ENCODE data around the gene RBSN.

Gene RBSN

DNA sequence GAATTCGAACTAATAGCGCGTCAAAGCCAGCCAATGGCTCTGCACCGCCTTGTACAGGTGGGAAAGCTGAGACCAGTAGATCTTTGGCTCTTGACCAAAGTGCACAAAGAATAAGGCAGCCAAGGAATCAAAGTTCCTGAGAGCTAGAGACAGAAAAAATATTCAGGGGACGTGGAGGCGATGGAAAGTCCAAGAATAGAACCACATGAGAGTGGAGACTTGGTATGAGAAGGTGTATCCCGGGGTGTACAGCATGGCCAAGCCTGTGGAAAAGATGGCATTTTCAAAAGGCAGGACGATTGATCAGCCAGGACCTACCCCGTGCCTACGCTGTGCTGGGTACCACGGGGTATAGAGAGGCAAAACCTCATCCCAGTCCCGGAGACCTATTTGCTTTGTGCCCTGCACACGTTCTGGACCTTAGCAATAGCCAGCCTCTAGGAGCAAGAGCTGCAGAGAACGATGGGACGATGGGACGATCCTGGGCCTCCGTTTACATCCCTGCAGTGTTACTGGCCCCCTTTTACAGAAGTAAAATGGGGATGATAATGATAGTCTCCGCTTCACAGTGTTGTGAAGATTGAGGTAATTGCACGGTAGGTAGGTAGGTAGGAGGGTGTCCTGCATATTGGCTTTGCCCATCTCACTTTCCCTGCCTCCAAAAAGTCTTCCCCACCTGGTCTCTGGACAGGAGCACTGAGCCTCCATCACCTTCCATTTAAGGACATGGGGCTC lies 583 bp upstream of the RBSN start:
- DNase-seq (ENCODE audit: low spot score): no peak

DNA sequence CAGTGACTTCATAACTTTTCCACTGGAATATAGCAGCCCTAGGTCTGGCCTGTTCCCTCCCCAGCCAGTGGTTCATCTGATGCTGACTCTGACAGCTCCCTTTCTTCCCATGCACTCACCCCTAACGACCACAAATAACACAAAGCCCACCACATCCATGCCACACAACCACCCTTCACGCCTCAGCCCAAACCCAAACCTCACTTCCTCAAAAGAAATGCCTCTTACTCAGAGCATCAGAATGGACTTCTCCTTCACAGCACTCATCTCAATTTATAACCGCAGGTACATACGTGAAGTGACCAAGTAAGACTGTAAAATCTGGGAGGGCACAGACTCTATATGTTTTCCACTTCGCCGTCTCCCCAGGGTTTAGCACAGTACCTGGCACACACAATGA lies 1.1 kb downstream of the RBSN start:
- DNase-seq (ENCODE audit: low spot score): peak; percentile 55

DNA sequence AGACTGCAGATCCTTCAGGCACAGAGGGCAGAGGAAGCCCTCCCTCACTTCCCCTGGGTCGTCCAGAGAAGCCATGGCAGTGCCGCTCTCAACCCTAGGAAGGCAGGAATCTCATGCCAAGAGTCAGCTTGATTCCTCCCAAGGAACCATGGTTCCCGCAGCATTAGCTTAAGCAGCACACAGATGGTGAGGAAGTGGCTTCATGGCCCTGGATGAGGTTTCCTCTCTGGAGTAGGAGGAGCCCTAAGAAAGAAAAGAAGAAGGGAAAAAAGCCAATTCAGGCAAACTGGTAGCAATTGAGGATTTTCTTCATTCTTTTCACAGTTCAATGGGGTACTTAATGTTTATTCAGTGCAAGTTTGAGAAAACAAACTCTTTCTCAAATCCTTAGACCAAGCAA lies 2.9 kb downstream of the RBSN start:
- no peak for DNase-seq (ENCODE audit: low spot score)

DNA sequence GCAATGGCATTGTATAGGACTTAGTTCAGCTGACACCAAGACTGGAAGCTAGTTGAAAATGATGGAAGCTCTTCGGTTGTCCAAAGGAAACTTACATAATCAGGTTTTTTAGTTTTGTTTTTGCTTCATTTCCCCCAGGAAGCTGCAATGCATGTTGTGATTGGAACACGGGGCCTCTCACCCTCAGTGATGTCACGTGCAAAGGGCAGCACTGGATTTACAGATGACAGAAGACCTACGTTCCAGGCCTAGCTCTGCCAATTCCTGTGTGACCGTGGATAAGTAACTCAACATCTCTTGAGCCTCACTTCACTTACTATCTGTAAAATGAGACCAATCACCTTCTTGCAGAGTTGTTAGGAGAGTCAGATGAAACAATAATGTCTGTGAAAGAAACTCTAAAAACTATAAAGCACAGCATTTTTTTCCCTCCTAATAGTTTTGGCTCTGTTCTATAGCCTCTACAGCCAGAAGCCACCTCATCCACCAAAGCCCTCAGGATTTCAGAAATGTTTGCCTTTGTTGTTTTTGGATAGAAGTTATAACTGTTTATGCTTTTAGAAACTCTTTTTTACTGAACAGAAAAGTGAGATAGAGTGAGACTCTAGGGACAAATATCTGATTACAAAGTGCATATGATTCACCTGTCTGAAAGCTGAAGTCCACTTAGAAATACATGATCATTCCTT lies 4.6 kb downstream of the RBSN start:
- no peak for DNase-seq (ENCODE audit: low spot score)

DNA sequence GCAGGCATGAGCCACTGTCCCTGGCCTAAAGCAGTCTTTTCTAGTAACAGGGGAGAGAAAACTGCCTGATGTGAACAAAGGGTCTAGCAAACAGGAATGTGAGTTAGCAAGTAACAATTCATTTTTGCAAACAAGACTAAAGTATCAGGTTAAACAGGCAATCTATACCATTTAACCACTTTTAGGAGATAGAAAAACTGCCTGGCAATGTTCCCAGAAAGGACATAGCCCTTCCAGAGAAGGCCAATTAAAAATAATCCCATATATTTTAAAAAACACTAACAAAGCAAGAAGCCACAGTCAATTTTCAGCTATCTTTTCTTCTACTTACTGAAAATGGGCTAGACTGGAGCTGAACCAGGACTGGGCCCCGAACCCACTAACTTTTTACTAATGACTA lies 6.3 kb downstream of the RBSN start:
- DNase-seq (ENCODE audit: low spot score): no peak

DNA sequence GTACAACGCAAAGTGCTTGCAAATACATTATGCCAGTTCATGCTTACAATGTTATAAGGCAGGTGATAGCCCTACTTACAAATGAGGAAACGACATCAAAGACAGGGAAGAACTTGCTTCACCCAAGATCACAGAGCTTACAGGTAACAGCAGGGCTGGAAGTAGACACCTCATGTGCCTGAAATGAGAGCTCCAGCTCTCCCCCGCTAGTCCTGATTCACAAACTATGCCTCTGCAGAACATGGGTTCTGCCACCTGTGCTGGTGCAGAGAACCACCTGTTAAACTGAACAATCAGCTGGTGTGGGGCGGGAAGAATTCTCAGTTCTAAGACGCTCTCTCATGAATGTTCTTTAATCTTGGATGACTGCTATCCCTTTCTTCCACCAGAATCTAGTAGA lies 7.4 kb downstream of the RBSN start:
- DNase-seq (ENCODE audit: low spot score): no peak

DNA sequence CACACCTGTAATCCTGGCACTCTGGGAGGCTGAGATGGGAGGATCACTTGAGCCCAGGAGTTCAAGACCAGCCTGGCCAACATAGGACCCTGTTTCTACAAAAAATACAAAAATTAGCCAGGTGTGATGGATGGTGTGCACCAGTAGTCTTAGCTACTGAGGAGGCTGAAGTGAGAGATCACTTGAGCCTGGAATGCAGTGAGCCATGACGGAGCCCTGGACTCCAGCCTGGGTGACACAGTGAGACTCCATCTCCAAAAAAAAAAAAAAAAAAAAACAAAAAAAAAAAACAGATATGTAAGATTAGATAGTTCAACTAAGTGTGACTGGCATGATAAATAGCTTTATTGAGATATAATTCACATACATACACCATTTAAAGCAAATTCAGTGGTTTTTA lies 9.7 kb downstream of the RBSN start:
- DNase-seq (ENCODE audit: low spot score): no peak

DNA sequence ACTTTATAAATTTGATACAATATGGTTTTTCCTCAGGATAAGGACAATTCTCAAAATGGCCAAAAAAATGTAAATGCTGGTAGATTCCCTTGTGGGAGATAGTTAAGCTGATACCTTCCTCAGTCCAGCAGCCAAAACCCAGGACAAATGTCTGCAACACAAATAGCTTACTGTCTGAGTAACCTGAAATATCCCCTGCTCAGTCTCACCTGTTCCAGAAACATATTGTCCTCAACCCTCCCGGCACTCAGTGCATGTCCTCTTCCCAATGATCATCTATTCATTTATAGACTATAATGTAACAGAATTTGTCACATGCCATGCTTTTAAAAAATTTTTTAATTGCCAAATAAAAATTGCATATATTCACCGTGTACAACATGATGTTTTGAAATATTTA lies 12.2 kb downstream of the RBSN start:
- no peak for DNase-seq (ENCODE audit: low spot score)

DNA sequence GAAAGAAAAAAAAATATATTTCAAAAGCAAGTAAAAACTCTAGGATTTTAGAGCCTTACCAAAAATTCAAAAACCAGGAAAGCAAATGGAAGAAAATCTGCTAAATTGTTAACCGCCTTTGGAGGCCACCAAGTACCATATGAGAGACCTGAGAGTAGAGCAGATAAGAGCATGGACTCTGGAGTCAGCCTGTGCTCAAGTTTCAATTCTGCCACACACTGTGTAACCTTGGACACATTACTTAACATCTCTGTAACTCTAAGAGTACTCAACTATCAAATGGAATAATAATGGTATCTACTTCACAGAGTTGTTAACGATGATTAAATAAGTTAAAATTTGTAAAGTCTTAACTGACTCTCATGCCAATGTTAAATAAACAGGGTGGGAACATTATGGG lies 12.7 kb downstream of the RBSN start:
- no peak for DNase-seq (ENCODE audit: low spot score)

DNA sequence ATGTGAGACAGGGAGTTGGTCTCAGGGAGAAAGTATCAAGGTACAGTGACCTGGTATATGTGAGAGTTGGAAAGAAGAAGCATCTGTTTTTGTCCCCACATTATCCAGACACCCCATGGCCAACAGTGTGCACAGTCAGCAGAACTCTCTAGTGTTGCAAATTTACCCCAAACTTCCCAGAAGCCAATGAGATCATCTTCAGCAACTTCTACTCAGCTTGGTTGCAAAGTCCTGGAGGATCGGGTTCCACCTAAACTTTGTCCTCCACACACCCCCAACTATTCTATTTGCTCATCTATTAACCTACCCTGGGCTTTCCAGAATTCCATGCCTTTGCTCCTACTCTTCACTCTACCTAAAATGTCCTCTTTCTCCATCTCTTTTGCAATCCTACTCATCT lies 15.7 kb downstream of the RBSN start:
- no peak for DNase-seq (ENCODE audit: low spot score)

DNA sequence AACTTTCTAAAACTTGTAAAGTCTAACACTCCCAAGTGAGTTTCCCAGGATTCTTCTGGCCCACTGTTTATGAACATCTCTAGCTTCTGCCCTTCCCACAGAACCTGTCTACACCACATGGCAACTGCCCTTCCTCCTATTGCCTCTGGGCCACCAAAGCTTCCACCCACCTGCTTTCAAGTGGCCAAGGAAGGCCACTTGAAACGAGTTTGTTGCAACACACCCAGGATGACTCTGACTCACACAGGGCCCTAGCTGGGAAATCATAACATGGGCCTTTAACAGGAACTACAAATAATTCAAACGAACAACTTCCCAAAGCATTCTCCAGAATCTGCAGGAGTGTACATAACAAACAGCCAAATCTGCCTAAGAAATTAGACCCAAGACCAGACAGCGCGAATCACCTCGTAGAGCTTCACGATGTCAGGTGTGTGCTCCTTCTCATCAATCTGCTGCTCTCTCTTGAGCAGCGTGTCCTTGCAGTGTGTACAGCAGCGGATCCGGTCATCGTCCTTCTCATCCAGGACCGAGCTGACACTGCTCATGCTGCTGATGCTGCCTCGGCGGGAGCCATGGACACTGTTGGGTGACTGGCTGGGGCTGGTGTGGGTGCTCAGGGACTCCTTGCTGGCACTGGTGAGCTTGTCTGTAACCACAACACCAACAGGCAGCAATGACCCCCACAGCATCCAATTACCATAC lies 16.8 kb downstream of the RBSN start:
- DNase-seq (ENCODE audit: low spot score): no peak

DNA sequence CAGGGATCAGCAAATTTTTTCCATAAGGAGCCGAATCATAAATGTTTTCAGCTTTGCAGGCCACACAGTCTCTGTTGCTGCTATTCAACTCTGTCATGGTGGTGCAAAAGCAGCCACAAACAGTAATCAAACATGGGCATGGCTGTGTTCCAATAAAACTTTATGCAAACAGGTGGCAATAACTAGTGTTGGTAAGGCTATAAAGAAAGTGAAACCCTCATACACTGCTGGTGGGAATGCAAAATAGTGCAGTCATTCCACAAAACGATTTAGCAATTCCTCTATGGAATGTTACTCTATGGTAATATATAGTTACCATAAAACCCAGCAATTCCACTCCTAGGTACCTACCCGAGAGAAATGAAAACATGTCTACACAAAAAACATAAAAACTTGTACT lies 19.9 kb downstream of the RBSN start:
- DNase-seq (ENCODE audit: low spot score): no peak

DNA sequence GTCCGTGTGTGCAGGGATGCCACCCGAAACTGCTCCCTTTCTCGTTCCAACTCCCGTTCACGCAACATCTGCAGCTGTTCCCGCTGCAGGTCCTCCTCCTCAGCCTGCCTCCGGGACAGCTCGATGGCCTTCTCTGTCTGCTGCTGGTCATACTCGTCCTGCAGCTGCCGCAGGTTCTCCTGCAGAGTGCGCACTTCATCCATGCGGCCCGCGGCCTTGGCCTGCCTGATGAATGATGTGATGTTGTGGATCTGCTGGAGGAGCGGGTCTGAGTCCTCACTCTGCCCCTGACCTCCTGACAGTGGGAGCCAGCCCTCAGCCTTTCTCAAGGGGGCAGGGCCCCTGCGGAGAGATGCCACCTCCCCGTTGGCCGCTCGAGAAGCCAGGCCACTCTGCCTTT lies 24.4 kb downstream of the RBSN start:
- DNase-seq (ENCODE audit: low spot score): no peak

DNA sequence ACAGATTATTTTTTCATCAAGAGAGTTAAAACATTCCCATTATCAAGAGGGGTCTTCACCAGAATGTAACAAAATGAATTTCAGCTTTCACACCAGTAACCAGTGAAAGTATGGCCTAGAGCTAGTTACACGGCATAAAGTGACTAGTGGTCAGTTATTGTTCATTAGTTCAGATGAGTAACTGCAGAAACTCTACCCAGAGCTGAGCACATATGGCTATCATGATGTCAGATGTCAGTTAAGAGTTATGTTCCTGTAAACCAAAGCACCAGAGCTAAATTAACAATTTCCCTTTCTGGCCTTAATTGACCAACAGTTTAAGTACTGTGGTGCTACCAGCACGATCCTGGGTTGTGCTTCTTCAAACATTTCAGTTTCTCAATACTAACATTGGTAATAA lies 27.2 kb downstream of the RBSN start:
- DNase-seq (ENCODE audit: low spot score): no peak

DNA sequence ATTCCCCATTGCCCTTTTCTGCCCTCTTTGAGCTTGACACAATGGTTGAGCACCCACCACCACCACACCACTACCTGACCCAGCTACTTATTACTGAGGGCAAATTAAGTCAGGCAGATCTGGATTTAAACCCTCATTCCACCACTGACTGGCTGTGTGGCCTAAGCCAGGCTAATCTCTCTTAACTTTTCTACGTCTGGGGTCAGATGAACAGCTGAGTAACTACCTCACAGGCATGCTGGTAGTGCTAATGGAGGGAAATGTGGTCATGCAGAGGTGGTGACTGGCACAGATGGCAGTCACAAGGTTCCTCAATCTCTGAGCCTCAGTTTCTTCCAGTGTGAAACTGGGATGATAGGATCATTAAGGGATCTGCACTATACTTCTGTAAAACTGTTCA lies 29.5 kb downstream of the RBSN start:
- DNase-seq (ENCODE audit: low spot score): no peak

DNA sequence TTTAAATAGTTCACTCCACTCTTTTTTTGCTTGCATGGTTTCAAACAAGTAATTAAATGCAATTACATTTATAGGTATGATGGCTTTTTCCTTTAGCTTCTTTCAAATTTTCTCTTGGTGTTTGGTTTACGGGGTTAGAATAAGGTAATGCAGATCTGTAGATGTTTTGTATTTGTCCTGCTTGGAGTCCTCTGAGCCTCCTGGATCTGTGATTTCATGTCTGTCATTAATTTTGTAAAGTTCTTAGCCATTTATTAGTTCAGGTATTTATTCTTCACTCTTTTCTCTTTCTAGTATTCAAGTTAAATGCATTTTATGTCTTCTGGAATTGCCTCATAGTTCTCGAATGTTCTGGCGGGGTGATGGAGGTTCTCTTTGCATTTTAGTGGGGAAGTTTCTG lies 32.5 kb downstream of the RBSN start:
- DNase-seq (ENCODE audit: low spot score): no peak

DNA sequence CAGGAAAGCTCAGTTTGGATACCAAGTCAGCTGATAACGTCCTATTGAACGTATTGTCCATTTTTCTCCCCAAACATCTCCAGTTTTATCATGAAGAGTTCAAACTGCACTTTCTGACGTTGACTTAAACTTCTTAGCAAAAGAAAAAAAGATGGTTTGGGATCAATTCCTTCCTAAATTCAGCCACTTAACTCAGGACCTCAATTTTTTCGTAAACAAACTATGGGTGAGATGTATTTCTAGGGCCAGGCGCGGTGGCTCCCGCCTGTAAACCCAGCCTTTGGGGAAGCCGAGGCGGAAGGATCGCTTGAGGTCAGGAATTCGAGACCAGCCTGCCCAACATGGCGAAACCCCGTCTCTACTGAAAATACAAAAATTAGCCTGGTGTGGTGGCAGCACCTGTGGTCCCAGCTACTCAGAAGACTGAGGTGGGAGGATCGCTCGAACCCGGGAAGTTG lies 33.4 kb downstream of the RBSN start:
- no peak for DNase-seq (ENCODE audit: low spot score)

DNA sequence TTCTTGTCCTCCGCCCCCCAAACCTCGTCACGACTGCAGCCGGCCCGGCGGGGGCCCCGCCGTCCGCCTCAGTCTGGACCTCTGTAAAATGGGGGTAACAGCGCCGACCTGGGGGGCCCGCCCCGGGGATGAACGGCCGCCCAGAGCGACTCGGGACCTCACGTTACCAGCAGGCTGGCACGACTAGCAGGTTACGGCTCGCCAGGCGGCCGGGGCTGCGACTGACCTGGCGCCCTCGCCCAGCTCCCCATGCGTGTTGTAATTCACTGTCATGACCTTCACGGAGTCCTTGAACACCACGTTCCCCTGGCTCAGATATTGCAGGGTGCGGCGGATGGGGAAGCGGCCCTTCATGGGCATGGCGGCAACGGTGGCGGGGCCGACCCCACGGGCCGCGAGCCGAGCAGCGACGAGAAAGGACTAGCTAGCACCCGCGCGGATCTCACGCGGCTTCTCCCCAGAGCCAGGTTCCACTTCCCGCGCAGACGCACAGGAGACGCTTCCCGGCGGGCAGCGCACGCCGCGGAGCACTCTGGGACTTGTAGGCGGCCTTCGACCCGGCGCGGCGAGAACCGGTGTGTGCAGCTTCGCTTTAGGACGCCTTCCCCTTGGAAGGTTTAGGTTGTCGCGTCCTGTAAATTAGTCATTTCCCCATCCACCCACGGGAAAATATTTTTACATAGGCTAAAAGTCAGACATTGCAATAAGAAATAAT lies 34.0 kb downstream of the RBSN start, which contains the start of gene MRPS25:
MRPS25 (minus strand) TSS at position 481 of the 715 bp plus-strand sequence; CDS start at position 360, 121 bp downstream.
- peak; percentile 96 for DNase-seq (ENCODE audit: low spot score)

DNA sequence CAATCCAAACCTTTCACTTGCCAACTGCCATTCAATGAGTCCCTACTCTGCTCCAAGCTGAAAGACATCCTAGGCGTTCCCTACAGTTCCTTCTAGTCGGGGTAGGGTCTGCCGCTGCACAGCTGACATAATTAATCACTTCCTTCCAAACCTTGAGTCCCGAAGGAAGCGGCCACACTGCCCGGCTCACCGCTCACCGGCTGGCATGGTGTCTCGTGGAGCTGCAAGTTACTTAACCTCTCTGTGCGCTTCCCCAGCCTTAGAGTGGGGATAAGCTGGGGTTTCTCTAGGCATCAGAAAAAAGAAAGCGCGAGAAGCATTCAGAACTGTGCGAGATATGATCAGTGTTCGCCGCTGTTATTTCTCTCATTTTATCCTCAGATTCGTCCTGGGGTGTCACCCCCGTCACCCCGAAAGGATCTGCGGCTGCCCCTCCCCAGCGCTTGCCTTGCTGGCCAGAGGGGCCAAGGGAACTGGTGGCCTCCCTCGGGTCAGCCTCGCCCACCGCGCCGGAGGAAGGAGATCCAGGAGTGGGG lies 34.6 kb downstream of the RBSN start:
- peak; percentile 57 for DNase-seq (ENCODE audit: low spot score)

DNA sequence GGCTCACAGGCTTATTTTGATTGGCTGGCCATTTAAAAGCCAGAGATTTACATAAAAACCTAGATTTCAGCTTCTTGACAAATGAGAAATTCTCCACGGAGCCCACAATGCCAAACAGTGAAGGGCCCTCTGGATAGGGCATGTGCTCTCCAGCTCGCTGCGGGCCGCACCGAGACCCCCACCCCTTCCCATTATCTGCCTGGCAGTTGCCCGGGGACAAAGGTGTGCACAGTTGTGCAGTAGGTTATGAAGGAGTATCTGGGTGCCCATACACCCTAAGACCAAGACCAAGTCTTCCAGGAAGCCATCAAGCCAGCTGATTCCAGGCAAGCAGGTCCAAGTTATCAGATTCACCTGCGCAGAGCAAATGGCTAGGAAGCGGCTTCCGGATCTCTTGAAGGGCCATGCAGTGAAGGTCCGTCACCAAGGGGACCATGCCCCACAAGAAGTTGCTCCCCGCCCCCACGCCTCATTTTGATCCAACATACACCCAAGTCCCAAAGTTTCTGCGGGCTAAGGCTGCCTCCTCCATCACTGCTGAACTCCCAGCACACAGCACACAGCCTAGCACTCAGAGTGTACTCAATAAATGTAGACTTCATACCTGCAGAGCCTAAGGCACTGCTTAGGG lies 35.2 kb downstream of the RBSN start:
- DNase-seq (ENCODE audit: low spot score): no peak

DNA sequence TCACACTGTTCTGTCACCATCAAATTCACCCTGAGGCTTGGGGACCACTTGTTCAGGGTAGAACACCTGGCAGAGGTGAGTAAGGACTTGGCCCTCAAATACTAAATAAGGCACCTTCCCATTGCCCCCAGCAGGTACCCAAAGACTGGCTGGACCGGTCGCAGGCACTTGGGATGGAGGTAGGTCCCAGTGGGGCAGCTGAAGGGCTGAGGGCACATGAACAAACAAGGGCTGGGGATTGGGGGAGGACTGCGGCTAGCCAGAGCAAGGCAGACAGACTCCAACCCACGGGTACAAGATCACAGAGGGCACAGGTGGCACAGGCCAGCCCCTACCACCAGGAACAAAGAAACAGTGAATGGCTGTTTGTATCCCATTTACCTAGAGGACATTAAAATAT lies 35.7 kb downstream of the RBSN start:
- DNase-seq (ENCODE audit: low spot score): no peak

DNA sequence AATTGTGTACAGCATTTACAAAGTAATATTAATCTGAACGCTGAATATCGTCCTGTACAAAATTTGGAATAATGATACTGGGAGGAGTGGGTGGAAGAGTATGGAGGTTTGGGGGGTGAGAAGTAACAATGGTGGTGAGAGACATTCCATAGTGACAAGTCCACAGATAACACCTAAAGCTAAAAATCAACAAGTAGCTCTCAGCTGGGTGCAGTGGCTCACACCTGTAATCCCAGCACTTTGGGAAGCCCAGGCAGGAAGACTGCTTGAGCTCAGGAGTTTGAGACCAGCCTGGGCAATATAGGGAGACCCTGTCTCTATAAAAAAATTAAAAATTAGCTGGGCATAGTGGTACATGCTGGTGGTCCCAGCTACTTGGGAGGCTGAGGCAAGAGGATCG lies 38.9 kb downstream of the RBSN start:
- DNase-seq (ENCODE audit: low spot score): no peak
